GM21526 (cell line): ENCODE results near the gene DNAAF8.

ENCODE experiments used
- ATAC-seq: cut with Tn5 transposase; IDR thresholded peaks from one replicate; pipeline ENCODE4 v1.9.1; 2021; ENCODE audit warnings: moderate library complexity; ENCODE audit not compliant: unreplicated experiment, low FRiP score

The DNAAF8 gene

GRCh38 chr16:4734063-4734729, at the start of gene DNAAF8, which contains the start of gene ANKS3:
Gene DNAAF8 (plus strand): TSS chr16:4734537. CDS start chr16:4736515, 1,978 bp downstream.
Gene ANKS3 (minus strand): TSS chr16:4734271. CDS start chr16:4730149, 4,122 bp downstream.
- peak; percentile 58 for ATAC-seq

GRCh38 chr16:4684763-4685162, 49.6 kb upstream of the DNAAF8 start:
- ATAC-seq = no peak

DNA sequence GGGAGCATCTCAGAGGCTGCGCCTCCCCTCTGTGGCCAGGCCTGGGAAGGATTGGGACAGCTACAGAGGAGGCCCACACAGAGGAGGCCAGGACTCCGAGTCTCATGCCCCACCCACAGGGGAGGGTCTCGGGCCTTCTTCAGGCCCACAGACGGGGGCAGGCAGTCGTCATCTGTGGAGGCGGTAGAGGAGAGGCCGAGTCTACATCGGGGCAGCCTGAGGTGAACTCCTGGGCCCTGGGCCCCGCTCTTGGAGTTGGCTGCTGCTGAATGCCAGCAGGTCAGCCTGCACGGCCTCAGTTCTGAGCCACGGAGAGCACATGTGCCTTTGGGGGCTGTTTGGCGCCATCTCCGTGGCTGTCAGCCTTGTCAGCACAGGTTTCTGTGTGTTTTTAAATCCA, 49.0 kb upstream of the DNAAF8 start:
- ATAC-seq = no peak

DNA sequence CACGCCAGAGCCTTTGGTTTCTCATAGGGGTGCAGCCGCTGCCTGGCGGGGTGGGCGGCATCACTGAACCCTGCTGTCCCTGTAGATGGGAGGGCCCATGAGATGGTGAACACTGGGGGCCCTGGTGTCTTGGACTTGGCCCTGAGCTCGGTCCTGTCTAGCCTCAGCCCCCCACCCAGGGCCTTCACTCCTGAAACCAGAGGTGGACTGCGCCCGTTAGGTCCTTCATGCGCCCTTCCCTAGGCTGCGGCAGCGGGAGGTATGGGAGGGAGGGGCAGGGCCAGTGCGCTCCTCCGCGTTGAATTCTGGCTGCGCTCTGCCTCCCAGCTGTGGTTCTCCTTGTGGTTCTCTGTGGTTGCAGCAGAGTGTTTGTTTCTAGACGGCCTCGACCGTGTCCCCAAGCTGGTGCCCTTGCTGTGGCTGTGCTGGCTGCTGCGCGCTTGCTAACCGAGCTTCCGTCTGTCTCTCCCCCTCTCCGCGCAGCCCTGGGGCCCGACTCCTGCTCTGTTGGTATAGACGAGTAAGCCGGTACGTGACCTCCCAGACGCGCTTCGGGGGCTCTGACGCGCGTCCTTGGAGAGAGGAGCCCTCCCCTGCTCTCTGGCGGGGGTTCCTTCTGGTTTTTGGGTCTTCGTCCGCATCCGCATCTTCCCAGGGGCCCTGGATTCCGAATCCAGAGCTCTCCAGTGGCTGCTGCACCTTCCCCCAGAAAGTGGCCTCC, 48.4 kb upstream of the DNAAF8 start:
- no peak for ATAC-seq

DNA sequence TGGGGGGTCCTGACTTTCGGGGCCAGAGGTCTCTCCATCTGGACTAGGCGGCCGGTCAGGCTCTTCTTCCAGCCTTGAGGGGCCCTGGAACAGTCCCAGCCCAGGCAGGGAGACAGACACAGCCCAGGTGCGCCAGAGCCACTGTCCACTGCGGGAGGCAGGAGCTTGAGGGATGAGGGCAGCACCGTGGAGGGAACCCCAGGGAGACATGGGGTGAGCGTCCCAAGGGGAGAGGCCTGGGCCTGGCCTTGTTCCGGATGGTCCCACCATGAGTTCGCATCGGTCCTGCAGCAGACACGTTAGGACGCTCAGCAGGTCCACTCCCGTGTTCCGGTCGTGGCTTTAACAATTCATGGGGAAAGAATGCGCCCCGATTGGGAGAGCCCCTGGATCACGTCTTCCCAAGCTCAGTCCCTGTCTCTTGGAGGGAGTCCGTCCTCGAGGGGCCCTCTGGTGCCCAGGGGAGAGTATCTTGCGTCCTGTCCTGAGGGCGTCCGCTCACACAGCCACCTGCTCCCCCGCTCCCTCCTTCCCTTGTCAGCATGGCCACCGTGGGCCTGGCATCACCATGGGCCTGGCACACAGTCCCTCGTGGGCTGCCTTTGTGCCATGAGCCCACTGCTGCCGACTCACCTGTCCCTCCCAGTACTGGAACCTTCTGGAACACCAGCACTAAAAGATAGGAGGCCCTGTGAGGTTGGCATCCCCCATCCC, 47.7 kb upstream of the DNAAF8 start:
- ATAC-seq = no peak

- ATAC-seq = no peak
Observed at GRCh38 chr16:4687416-4687815, 46.9 kb upstream of the DNAAF8 start.

DNA sequence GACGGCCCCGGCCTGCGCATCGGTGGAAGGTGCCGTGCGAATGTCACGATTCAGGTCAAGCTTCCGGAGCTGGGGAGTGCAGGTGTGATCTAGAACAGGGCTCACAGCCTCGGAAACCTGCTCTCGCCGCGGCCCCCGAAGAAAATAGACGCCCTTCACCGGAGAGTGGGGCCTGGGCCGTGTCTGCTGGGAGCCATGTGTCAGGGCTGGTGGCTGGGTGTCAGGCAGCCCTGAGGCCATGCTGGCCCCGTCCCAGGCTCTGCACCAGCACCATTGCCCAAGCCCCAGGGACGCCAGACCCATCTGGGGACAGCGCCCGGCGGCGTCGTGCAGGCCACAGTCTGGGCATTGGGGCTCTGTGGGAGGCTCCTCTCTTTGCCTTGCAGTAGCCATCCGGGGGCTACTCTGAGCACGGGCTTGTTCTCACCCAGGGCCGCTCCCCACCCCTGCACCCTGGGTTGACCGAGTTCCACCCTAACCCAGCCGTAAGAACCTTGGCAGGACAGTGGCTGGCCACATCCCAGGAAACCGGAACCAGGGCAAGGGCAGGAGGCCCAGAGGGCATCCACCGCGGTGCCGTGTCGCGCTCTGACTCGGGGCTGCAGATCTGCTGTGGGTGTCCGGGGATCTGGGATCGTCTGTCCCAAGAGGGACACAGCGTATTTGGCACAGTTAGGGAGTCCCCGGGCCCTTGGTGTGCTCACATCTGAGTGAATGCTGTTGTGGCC, 46.2 kb upstream of the DNAAF8 start:
- ATAC-seq = no peak

DNA sequence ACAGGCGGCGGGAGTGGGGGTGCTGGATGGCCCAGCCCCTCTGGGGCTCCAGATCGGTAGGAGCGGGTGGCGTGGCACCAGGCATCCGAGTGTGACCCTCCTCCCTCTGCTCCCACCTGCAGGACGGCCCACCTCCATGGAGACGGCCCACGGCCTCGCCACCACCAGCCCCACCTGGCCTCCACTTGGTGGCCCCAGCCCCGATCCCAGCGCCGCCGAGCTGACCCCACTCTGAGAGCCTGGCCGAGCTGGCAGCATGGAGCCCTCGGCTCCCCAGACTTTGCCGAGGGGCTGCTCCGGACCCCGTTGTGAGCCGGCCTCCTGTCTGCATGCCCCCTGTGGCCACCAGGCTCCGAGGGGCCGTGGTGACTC, 45.7 kb upstream of the DNAAF8 start:
- no peak for ATAC-seq

DNA sequence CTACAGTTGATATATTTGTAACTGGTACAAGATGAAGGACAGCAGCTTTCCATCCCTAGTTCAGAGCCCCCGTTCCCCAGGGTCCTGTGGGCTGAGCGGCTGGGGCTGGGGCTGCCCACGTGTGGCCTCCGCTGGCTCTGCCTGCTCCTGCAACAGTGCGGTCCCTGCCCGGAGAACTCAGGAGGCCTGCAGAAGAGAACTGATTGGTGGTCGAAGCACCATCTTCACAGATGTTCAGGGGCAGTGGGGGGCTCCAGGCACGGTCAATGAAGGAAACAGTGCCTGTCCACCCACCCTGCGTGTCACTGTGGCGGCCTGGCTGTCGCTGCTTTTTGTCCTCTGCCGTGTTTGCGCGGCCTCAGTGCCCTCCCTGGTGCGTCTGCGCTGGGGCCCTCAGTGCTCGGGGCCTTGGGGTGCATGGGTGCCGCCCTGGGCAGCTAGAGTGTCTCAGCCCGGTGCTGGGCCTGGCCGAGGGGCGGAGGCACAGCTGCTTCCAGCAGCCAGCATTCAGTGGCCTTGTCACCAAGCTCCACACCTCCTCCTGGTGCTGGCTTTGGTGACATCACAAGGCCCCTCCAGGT, 45.2 kb upstream of the DNAAF8 start:
- no peak for ATAC-seq

DNA sequence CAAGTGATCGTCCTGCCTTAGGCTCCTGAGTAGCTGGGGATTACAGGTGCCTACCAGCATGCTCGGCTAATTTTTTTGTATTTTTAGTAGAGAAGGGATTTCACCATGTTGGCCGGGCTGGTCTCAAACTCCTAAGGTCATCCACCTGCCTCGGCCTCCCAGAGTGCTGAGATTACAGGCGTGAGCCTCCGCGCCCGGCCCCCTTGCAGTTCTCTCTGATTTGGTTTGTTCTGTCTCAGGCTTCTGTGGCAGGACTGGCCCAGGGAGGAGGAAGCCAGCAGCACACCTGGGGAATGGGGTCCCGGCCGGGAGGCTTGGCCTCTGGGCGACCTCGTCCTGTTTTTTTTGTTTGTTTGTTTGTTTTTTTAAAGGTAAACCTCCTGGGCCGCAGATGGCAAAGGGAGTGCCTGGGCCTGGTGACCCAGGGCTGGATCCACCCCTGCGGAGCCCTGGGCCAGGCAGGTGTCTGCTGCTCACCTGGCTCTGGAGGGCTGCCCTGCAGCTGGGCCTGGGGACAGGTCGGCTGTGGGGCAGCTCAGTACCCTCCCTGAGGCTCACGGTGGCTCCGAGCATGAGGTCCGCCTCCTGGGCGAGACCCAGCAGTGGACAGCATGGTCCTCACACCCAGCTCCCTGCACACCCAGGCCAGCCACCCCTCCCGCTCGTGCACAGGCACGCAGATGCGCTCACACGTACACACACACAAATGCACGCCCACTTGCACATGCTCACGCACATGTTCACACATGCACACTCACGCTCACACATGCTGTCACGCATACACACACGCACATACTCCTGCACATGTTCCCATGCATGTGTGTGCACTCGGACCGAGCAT, 44.3 kb upstream of the DNAAF8 start:
- no peak for ATAC-seq

DNA sequence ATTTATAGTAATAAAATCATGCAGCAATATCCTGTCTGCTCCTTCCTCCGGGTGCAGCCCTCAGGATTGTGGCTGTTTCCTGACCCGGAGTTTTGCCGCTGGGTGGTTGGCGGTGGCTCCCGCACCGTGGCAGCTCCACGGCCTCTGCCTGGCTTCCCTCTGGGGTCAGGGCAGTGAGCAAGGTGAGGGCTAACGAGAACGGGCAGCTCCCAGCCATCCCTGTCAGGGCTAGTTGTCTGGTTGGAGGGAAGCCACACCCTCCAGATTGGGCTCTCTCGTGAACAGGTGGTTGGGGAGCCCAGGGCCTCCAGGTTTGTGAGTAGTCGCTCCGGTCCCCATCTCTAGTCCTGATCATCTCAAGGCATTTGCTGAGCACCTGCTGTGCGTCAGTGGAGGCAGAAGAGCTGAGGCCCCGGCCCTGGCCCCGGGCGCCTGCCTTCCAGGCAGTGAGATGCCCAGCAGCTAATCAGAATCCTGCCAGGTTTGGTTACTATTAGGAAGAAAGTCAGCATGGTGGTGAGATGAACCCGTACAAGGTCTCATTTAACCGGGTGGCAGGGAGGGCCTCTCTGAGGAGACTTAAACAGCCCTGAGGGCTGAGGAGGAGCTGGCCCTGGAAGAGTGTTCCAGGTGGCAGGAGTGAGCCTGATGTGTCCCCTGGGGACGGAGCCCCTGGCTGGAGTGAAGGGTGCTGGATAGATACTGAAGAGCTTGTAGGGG, 43.2 kb upstream of the DNAAF8 start:
- ATAC-seq = no peak

GRCh38 chr16:4691666-4692412, 42.5 kb upstream of the DNAAF8 start:
- no peak for ATAC-seq

GRCh38 chr16:4692460-4693295, 41.7 kb upstream of the DNAAF8 start:
- no peak for ATAC-seq

- ATAC-seq = peak; percentile 84
Observed at GRCh38 chr16:4693296-4693955, 40.9 kb upstream of the DNAAF8 start, which contains the start of gene NUDT16L1. Gene NUDT16L1 (plus strand): TSS chr16:4693562. CDS start chr16:4693727, 165 bp downstream.

- ATAC-seq = no peak
Observed at GRCh38 chr16:4693956-4694641, 40.2 kb upstream of the DNAAF8 start.
